H1 (cell line): ENCODE data around the gene SEMA3B. TPM values are rescaled to one million over a fixed set of nuclear protein-coding genes. Genes with fewer than 3 reads are reported as not detected.
A peak's percentile ranks its signal among the peaks of the same experiment; 100 is the strongest.

ENCODE experiments used
- CTCF ChIA-PET: fragments of 300-600 bp; sonication (Branson Sonifier 250); formaldehyde crosslinking; loops from one replicate; lab custom pipeline; 2021; ENCODE audit not compliant: partially characterized antibody; lab: Charles Lee
- POLR2A ChIA-PET: fragments of 300-600 bp; sonication (Branson Sonifier 250); formaldehyde crosslinking; loops from one replicate; lab custom pipeline; 2021; ENCODE audit warnings: inconsistent platforms; ENCODE audit not compliant: partially characterized antibody; lab: Charles Lee
- DNase-seq, 2 experiments: peaks; one replicate each; pipeline versions ENCODE4 v3.0.0 to v3.0.0-alpha.2; 2010 to 2022; ENCODE audit warnings: low spot score in 2 of 2, low read depth in 1 of 2, mixed read lengths in 1 of 2
- FAIRE-seq: peaks from 2 replicates; lab custom pipeline; 2011; peaks lifted over from hg19 to GRCh38; lab: Jason Lieb, UNC
- H2AFZ ChIP-seq: 2 replicates; pipeline ENCODE4 v1.8.1; 2012; ENCODE audit warnings: low read length, inconsistent platforms
- H2AK5ac ChIP-seq: 2 replicates; pipeline ENCODE4 v1.6.1; 2013; ENCODE audit warnings: low read depth, low read length
- H2BK120ac ChIP-seq: replicated peaks from 2 replicates; pipeline ENCODE3; 2013; ENCODE audit warnings: low read depth, low read length, inconsistent platforms
- H2BK12ac ChIP-seq: 2 replicates; pipeline ENCODE4 v1.6.1; 2013; ENCODE audit warnings: low read depth, low read length
- H2BK15ac ChIP-seq: 2 replicates; pipeline ENCODE4 v1.6.1; 2013; ENCODE audit warnings: low read length
- H2BK20ac ChIP-seq: 2 replicates; pipeline ENCODE4 v1.6.1; 2013; ENCODE audit warnings: low read length
- H2BK5ac ChIP-seq: 2 replicates; pipeline ENCODE4 v1.6.1; 2013; ENCODE audit warnings: low read depth, low read length
- H3K14ac ChIP-seq: 2 replicates; pipeline ENCODE4 v1.6.1; 2013; ENCODE audit warnings: inconsistent platforms; ENCODE audit not compliant: insufficient read length
- H3K18ac ChIP-seq: 2 replicates; pipeline ENCODE4 v1.6.1; 2013; ENCODE audit warnings: low read length; ENCODE audit errors: extremely low read depth
- H3K23ac ChIP-seq: 2 replicates; pipeline ENCODE4 v1.6.1; 2013; ENCODE audit warnings: inconsistent platforms; ENCODE audit not compliant: insufficient read length
- H3K23me2 ChIP-seq: 2 replicates; pipeline ENCODE4 v1.6.1; 2013; ENCODE audit warnings: low read depth, low read length
- H3K27ac ChIP-seq: 2 replicates; pipeline ENCODE4 v1.6.1; 2011; ENCODE audit warnings: low read depth, low read length, inconsistent platforms
- H3K27me3 ChIP-seq, 4 experiments: replicated peaks in 1 of 4; 1 replicate in 1 of 4; 2 replicates in 3 of 4; pipeline versions ENCODE4 v1.6.1 to v1.8.1; 2011 to 2013; ENCODE audit warnings: low read length in 3 of 4, mild to moderate bottlenecking in 3 of 4, inconsistent platforms in 2 of 4, mixed read lengths in 2 of 4, moderate library complexity in 1 of 4; ENCODE audit not compliant: control insufficient read depth in 3 of 4, insufficient read depth in 3 of 4; ENCODE audit errors: extremely low read depth in 1 of 4
- H3K36me3 ChIP-seq, 4 experiments: 2 replicates each; pipeline versions ENCODE4 v1.6.1 to v1.8.1; 2011 to 2013; ENCODE audit warnings: mild to moderate bottlenecking in 4 of 4, low read length in 3 of 4, moderate library complexity in 2 of 4, control low read depth in 1 of 4, inconsistent platforms in 1 of 4; ENCODE audit not compliant: insufficient read depth in 4 of 4, control insufficient read depth in 2 of 4
- H3K4ac ChIP-seq: replicated peaks from 2 replicates; pipeline ENCODE3; 2013; ENCODE audit warnings: low read length, low read depth, mixed read lengths, inconsistent platforms; ENCODE audit not compliant: insufficient read length
- H3K4me1 ChIP-seq, 4 experiments: replicated peaks in 1 of 4; 1 replicate in 1 of 4; 2 replicates in 3 of 4; pipeline versions ENCODE4 v1.6.1 to v1.8.1; 2011 to 2013; ENCODE audit warnings: low read length in 3 of 4, inconsistent platforms in 2 of 4, mixed read lengths in 1 of 4; ENCODE audit not compliant: insufficient read depth in 4 of 4, control insufficient read depth in 3 of 4
- H3K4me2 ChIP-seq, 2 experiments: 2 replicates each; pipeline versions ENCODE4 v1.6.1 to v1.8.1; 2011 to 2013; ENCODE audit warnings: low read depth in 2 of 2, low read length in 2 of 2, control low read depth in 1 of 2, inconsistent platforms in 1 of 2, mild to moderate bottlenecking in 1 of 2; ENCODE audit not compliant: insufficient read depth in 1 of 2
- H3K4me3 ChIP-seq, 4 experiments: fragments of 200-600, 300-600 bp in 1 of 4; sonication (generic), shearing (Covaris generic), sonication (Bioruptor Twin) in 1 of 4; 2 replicates each; pipeline versions ENCODE4 v1.5.1 to v1.8.1; 2011 to 2016; ENCODE audit warnings: low read length in 4 of 4, low read depth in 3 of 4, control low read depth in 2 of 4, inconsistent platforms in 2 of 4, mild to moderate bottlenecking in 2 of 4, mixed read lengths in 1 of 4, moderate library complexity in 1 of 4; ENCODE audit not compliant: insufficient read depth in 2 of 4; ENCODE audit errors: extremely low read depth in 1 of 4
- H3K56ac ChIP-seq: replicated peaks from 2 replicates; pipeline ENCODE3; 2013; ENCODE audit warnings: low read depth, mild to moderate bottlenecking, mixed read lengths, low read length, inconsistent platforms; ENCODE audit not compliant: insufficient read length
- H3K79me1 ChIP-seq: 2 replicates; pipeline ENCODE4 v1.6.1; 2013; ENCODE audit warnings: low read depth, low read length, control low read depth
- H3K79me2 ChIP-seq, 2 experiments: 2 replicates each; pipeline versions ENCODE4 v1.6.1 to v1.8.1; 2012 to 2013; ENCODE audit warnings: low read length in 2 of 2, mild to moderate bottlenecking in 2 of 2, inconsistent platforms in 1 of 2; ENCODE audit not compliant: insufficient read depth in 2 of 2, control insufficient read depth in 1 of 2
- H3K9ac ChIP-seq, 4 experiments: replicated peaks in 1 of 4; 1 replicate in 1 of 4; 2 replicates in 3 of 4; pipeline versions ENCODE4 v1.6.1 to v1.8.1; 2011 to 2013; ENCODE audit warnings: low read depth in 3 of 4, low read length in 3 of 4, control low read depth in 2 of 4, mild to moderate bottlenecking in 2 of 4, moderate library complexity in 2 of 4, inconsistent platforms in 1 of 4; ENCODE audit errors: extremely low read depth in 1 of 4
- H3K9me3 ChIP-seq, 2 experiments: 2 replicates each; pipeline versions ENCODE4 v1.6.1 to v1.8.1; 2012 to 2013; ENCODE audit warnings: mild to moderate bottlenecking in 2 of 2, moderate library complexity in 2 of 2, control low read depth in 1 of 2, inconsistent platforms in 1 of 2, low read depth in 1 of 2, low read length in 1 of 2, mixed read lengths in 1 of 2; ENCODE audit not compliant: insufficient read depth in 2 of 2
- H4K20me1 ChIP-seq, 2 experiments: replicated peaks in 1 of 2; 2 replicates each; pipeline versions ENCODE3 to v1.8.1; 2011 to 2013; ENCODE audit warnings: inconsistent platforms in 2 of 2, low read length in 2 of 2, mild to moderate bottlenecking in 1 of 2; ENCODE audit not compliant: insufficient read depth in 2 of 2, control insufficient read depth in 1 of 2
- H4K5ac ChIP-seq: 2 replicates; pipeline ENCODE4 v1.6.1; 2013; ENCODE audit warnings: low read length, low read depth, mixed read lengths, inconsistent platforms; ENCODE audit not compliant: insufficient read length
- H4K8ac ChIP-seq: 2 replicates; pipeline ENCODE4 v1.8.0; 2013; ENCODE audit warnings: mild to moderate bottlenecking, moderate library complexity, low read length, inconsistent platforms; ENCODE audit not compliant: insufficient read depth; ENCODE audit errors: extremely low read depth
- H4K91ac ChIP-seq: replicated peaks from 2 replicates; pipeline ENCODE3; 2013; ENCODE audit warnings: low read length, mixed read lengths, inconsistent platforms; ENCODE audit not compliant: insufficient read length
- CHD2 ChIP-seq: IDR thresholded peaks from 2 replicates; pipeline ENCODE4 v1.6.1; 2012; ENCODE audit warnings: low read length, improper control_type of control experiment
- EP300 ChIP-seq, 2 experiments: IDR thresholded peaks; 1 replicate in 1 of 2; 2 replicates in 1 of 2; pipeline ENCODE4 v1.6.1; 2011 to 2012; ENCODE audit warnings: low read depth in 2 of 2, low read length in 2 of 2, mild to moderate bottlenecking in 2 of 2, borderline replicate concordance in 1 of 2, inconsistent platforms in 1 of 2, moderate library complexity in 1 of 2
- RBBP5 ChIP-seq: IDR thresholded peaks from 2 replicates; pipeline ENCODE4 v1.7.1; 2012; ENCODE audit warnings: low read depth, mild to moderate bottlenecking, inconsistent platforms, low read length, moderate library complexity, borderline replicate concordance
- RXRA ChIP-seq: IDR thresholded peaks from 2 replicates; pipeline ENCODE4 v1.6.1; 2011; ENCODE audit warnings: low read depth, mild to moderate bottlenecking, low read length, moderate library complexity; ENCODE audit not compliant: insufficient read depth
- TBP ChIP-seq: IDR thresholded peaks from 2 replicates; pipeline ENCODE4 v1.6.1; 2011; ENCODE audit warnings: low read depth, low read length, improper control_type of control experiment
- TEAD4 ChIP-seq: IDR thresholded peaks from 2 replicates; pipeline ENCODE4 v1.6.1; 2012; ENCODE audit warnings: low read depth, low read length, inconsistent platforms, mixed read lengths
- WGBS, 2 experiments: shearing (Covaris generic) in 1 of 2; methylation state at CpG; one replicate each; pipeline versions ENCODE4 v1.1.6 to v1.1.7; 2013 to 2015; ENCODE audit warnings: low lambda C conversion rate in 2 of 2, mixed read lengths in 2 of 2, inconsistent platforms in 1 of 2, low coverage in 1 of 2, missing lambda C conversion rate in 1 of 2; ENCODE audit not compliant: insufficient replicate concordance in 2 of 2, insufficient coverage in 1 of 2, insufficient read length in 1 of 2; ENCODE audit errors: extremely low coverage in 1 of 2, missing lambda C conversion rate in 1 of 2; 5-methylcytosine and 5-hydroxymethylcytosine counted together
- polyA plus RNA-seq, 7 experiments: library from polyadenylated mRNA; depleted of rRNA in 3 of 7; stranded (reverse) in 5 of 7; unstranded in 2 of 7; fragments of >200 nt in 5 of 7; fragments of 200-250 nt in 2 of 7; gene quantifications; 1 replicate in 5 of 7; 2 replicates in 1 of 7; 4 replicates in 1 of 7; pipeline versions ENCODE4 v1.2.1 to v1.2.3, GENCODE V29; 2011 to 2013; ENCODE audit warnings: missing spikeins in 2 of 7, mixed read lengths in 2 of 7
- total RNA-seq: library from RNA; stranded (reverse); fragmentation: NEBNext Ultra II Directional; extraction: Animal tissue kit (Norgen Biotek cat#: 25700); gene quantifications from 2 replicates; pipeline ENCODE4 v1.2.1, GENCODE V29; 2021
- TF ChIP-seq, protein P1 (sequence below), 3 experiments: IDR thresholded peaks; 1 replicate in 2 of 3; 2 replicates in 1 of 3; pipeline versions ENCODE4 v1.5.1 to v1.6.1; 2011; ENCODE audit warnings: low read length in 3 of 3, mild to moderate bottlenecking in 3 of 3, inconsistent platforms in 2 of 3, low read depth in 1 of 3, moderate library complexity in 1 of 3; ENCODE audit not compliant: insufficient read depth in 1 of 3; ENCODE audit errors: control extremely low read depth in 1 of 3

SEMA3B gene
- total and polyA plus RNA-seq, 2 of the 8 experiments (the other 6 are each of a cell fraction or from before 2014, with no cell fraction given): 3.0 to 4.7 TPM

DNA sequence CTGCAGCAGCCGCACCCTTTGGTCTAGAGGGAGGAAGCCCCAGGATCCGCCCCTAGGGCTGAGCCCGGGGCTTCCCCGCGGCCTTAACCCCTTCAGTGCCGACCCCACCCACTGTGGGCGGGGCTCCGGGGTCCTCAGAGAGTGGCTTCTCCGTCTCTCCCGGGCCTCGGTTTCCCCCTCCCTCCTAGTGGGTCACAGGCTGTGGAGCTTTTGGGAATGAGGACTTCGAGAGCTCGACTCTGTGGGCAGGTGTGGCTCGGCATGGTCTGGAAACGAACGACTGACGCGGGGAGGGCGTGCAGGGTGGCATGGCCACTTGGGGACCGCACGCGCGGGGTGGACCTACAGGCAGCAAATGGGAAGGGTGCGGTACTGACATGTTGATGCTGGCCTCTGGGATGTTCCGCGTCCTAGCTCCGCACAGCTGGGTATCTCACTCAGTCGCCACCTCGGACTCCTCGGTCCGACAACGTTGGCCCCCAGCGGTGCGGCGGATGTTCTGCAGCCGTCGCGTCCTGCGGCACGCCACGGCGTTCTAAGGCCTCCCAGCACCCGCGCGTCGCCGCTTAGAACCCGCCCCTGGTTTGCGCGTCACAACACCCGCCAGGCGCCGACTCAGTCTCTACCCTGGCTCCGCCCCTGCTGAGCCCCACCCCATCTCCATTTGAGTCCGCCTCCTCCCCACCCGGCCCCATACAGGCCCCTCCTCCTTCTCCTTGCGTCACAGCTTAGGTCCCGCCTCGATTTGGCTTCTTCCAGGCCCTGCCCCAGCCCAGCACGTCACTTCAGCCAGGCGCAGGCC, 30.1 kb downstream of the SEMA3B start, which contains the start of the genes HYAL3 and NAA80:
Gene HYAL3 (minus strand): TSS at position 570 of the 802 bp plus-strand sequence. CDS start 3,803 bp downstream, outside the sequence.
Gene NAA80 (minus strand): TSS at position 570 of the 802 bp plus-strand sequence. CDS start 1,942 bp downstream, outside the sequence.
- peaks cover 0 to 2% of the 10 kb centered on the region in 2 experiments for H4K20me1 ChIP-seq
- H3K18ac ChIP-seq: peak within 1 kb of the TSS; percentile 88
- H3K27ac ChIP-seq: peak within 1 kb of the TSS; percentile 61
- 6% methylated on average over 31 of the region's 61 CpGs; no CpG with 5 or more reads in 1 of the 2 experiments for WGBS, 2 experiments
- no peak within 1 kb of the TSS for H2BK20ac ChIP-seq
- H4K91ac ChIP-seq: peak within 1 kb of the TSS; percentile 90
- peak within 1 kb of the TSS; percentile 68; the same call in 1 of the 2 replicates for H2BK12ac ChIP-seq
- peak within 1 kb of the TSS; percentile 93 for H2AFZ ChIP-seq
- CTCF ChIA-PET: interaction anchor here (1.0 to 1.8 kb wide), 17 partner anchors 16 to 1090 kb away, joined by 3 to 7 read pairs (median 3); partner anchors contain the start of genes LSMEM2 and TUSC2
- peak within 1 kb of the TSS in 3 of 4 experiments; percentile 55 to 68 (median 63); a peak in 6 of 7 replicates for H3K9ac ChIP-seq
- H3K4me3 ChIP-seq: peak within 1 kb of the TSS; percentile 70 to 89 (median 80)
- peak within 1 kb of the TSS; percentile 80 for H4K5ac ChIP-seq
- H2BK15ac ChIP-seq: peak within 1 kb of the TSS; percentile 98; the same call in 1 of the 2 replicates
- FAIRE-seq (peak; percentile 71), DNase-seq (peak; percentile 99)
- no peaks in the 10 kb centered on the region for H3K9me3 ChIP-seq
- peak within 1 kb of the TSS; percentile 67 to 92 for H3K4me2 ChIP-seq
- peak within 1 kb of the TSS; percentile 90 for H2BK5ac ChIP-seq
- no peak within 1 kb of the TSS for H2AK5ac ChIP-seq
- H4K8ac ChIP-seq: peak within 1 kb of the TSS; percentile 78
- POLR2A ChIA-PET: interaction anchor here (0.8 to 11.3 kb wide), 10 partner anchors 10 to 61 kb away, joined by 3 to 149 read pairs (median 3); partner anchors contain the start of genes HYAL2 and SEMA3B
- H3K4me1 ChIP-seq: peaks cover 0 to 26% (median 12%) of the 10 kb centered on the region in 4 experiments; a peak in 6 of 7 replicates
- no peaks in the 10 kb centered on the region; a peak in 1 of 7 replicates for H3K27me3 ChIP-seq
- H3K23me2 ChIP-seq: peaks cover 5% of the 10 kb centered on the region; the same call in 1 of the 2 replicates
- H3K79me1 ChIP-seq: no peaks in the 10 kb centered on the region
- H3K36me3 ChIP-seq: no peaks in the 10 kb centered on the region
- H2BK120ac ChIP-seq: peak within 1 kb of the TSS; percentile 26
- H3K4ac ChIP-seq: peak within 1 kb of the TSS; percentile 91
- H3K79me2 ChIP-seq: no peaks in the 10 kb centered on the region
- peak within 1 kb of the TSS; percentile 67 for H3K56ac ChIP-seq
- no peak within 1 kb of the TSS for H3K23ac ChIP-seq
- H3K14ac ChIP-seq: no peak within 1 kb of the TSS
- TF ChIP-seq EP300 (IDR thresholded peaks at IDR 0.05; ENCODE audit: borderline replicate concordance in 1 of 2, low read depth in 2 of 2, low read length in 2 of 2): no peak
- no peak; the same call in 1 of the 2 replicates for TF ChIP-seq RBBP5
- TF ChIP-seq TBP: peak; percentile 7; the same call in 1 of the 2 replicates
- TF ChIP-seq CHD2: no peak
- TF ChIP-seq TEAD4: no peak
- TF ChIP-seq, protein P1, sequence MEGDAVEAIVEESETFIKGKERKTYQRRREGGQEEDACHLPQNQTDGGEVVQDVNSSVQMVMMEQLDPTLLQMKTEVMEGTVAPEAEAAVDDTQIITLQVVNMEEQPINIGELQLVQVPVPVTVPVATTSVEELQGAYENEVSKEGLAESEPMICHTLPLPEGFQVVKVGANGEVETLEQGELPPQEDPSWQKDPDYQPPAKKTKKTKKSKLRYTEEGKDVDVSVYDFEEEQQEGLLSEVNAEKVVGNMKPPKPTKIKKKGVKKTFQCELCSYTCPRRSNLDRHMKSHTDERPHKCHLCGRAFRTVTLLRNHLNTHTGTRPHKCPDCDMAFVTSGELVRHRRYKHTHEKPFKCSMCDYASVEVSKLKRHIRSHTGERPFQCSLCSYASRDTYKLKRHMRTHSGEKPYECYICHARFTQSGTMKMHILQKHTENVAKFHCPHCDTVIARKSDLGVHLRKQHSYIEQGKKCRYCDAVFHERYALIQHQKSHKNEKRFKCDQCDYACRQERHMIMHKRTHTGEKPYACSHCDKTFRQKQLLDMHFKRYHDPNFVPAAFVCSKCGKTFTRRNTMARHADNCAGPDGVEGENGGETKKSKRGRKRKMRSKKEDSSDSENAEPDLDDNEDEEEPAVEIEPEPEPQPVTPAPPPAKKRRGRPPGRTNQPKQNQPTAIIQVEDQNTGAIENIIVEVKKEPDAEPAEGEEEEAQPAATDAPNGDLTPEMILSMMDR (IDR thresholded peaks at IDR 0.05; ENCODE audit: control extremely low read depth in 1 of 3, insufficient read depth in 1 of 3, low read depth in 1 of 3, low read length in 3 of 3): peak in 1 of 3 experiments; percentile 8; a peak in 1 of 4 replicates
- no peak for TF ChIP-seq RXRA
